Raji (cell line): ENCODE results near the gene CARHSP1.

ENCODE experiments used
- POLR2A ChIP-seq: IDR thresholded peaks from 2 replicates; pipeline ENCODE4 v1.6.1; 2011; ENCODE audit warnings: low read depth, low read length, control low read depth; ENCODE audit not compliant: insufficient read depth

Gene CARHSP1

GRCh38 chr16:8854298-8854948 is 14.4 kb downstream of the CARHSP1 start:
- TF ChIP-seq POLR2A: no peak

GRCh38 chr16:8853611-8854010 is 15.2 kb downstream of the CARHSP1 start:
- no peak for TF ChIP-seq POLR2A

GRCh38 chr16:8853150-8853549 is 15.7 kb downstream of the CARHSP1 start:
- no peak for TF ChIP-seq POLR2A

GRCh38 chr16:8852534-8852933 is 16.3 kb downstream of the CARHSP1 start:
- no peak for TF ChIP-seq POLR2A

- no peak for TF ChIP-seq POLR2A
Measured at GRCh38 chr16:8851761-8852403, 16.9 kb downstream of the CARHSP1 start.

- no peak for TF ChIP-seq POLR2A
Measured at GRCh38 chr16:8850279-8850885, 18.4 kb downstream of the CARHSP1 start.

- no peak for TF ChIP-seq POLR2A
Measured at GRCh38 chr16:8849411-8850011, 19.3 kb downstream of the CARHSP1 start.

- no peak for TF ChIP-seq POLR2A
Measured at GRCh38 chr16:8848939-8849391, 19.8 kb downstream of the CARHSP1 start.

GRCh38 chr16:8848231-8848938 is 20.4 kb downstream of the CARHSP1 start:
- no peak for TF ChIP-seq POLR2A

GRCh38 chr16:8847623-8848022 is 21.2 kb downstream of the CARHSP1 start:
- no peak for TF ChIP-seq POLR2A

GRCh38 chr16:8847145-8847544 is 21.7 kb downstream of the CARHSP1 start:
- no peak for TF ChIP-seq POLR2A

- no peak for TF ChIP-seq POLR2A
Measured at GRCh38 chr16:8846401-8846932, 22.3 kb downstream of the CARHSP1 start.

GRCh38 chr16:8845699-8846298 is 23.0 kb downstream of the CARHSP1 start:
- no peak for TF ChIP-seq POLR2A

GRCh38 chr16:8832717-8833105 is 36.1 kb downstream of the CARHSP1 start:
- no peak for TF ChIP-seq POLR2A

- no peak for TF ChIP-seq POLR2A
Measured at GRCh38 chr16:8831871-8832716, 36.7 kb downstream of the CARHSP1 start.
